OCI-LY1 (cell line): Measurements from ENCODE around the gene NLN.

Experiments
- H2AFZ ChIP-seq: fragments of 200-600 bp; sonication (generic), shearing (Covaris generic); 2 replicates; pipeline ENCODE4 v1.6.0; 2014; ENCODE audit warnings: antibody characterized with exemption, mild to moderate bottlenecking, low read length
- H3F3A ChIP-seq: fragments of 200-600 bp; sonication (generic), shearing (Covaris generic); 2 replicates; pipeline ENCODE4 v1.6.0; 2014; ENCODE audit warnings: mild to moderate bottlenecking, antibody characterized with exemption, low read length, moderate library complexity; ENCODE audit not compliant: insufficient read depth
- H3K27ac ChIP-seq: fragments of 200-600 bp; sonication (generic); 2 replicates; pipeline ENCODE4 v1.5.1; 2014; ENCODE audit warnings: low read length, mixed run types, mild to moderate bottlenecking, low read depth; ENCODE audit not compliant: poor library complexity, severe bottlenecking
- H3K27me3 ChIP-seq: fragments of 200-600 bp; sonication (generic); 2 replicates; pipeline ENCODE4 v1.6.0; 2014; ENCODE audit warnings: antibody characterized with exemption, mild to moderate bottlenecking, low read length, moderate library complexity; ENCODE audit not compliant: insufficient read depth
- H3K36me3 ChIP-seq: fragments of 200-600 bp; sonication (generic); 2 replicates; pipeline ENCODE4 v1.6.1; 2014; ENCODE audit warnings: mild to moderate bottlenecking, antibody characterized with exemption, low read length, moderate library complexity, mixed read lengths; ENCODE audit not compliant: insufficient read depth
- H3K4me1 ChIP-seq: fragments of 200-600 bp; sonication (generic); 2 replicates; pipeline ENCODE4 v1.5.1; 2014; ENCODE audit warnings: mild to moderate bottlenecking, low read length, moderate library complexity; ENCODE audit not compliant: insufficient read depth, severe bottlenecking
- H3K4me2 ChIP-seq: fragments of 200-600 bp; sonication (generic), shearing (Covaris generic); 2 replicates; pipeline ENCODE4 v1.6.1; 2014; ENCODE audit warnings: low read length
- H3K4me3 ChIP-seq: fragments of 200-600 bp; sonication (generic); 2 replicates; pipeline ENCODE4 v1.5.1; 2014; ENCODE audit warnings: low read length, low read depth, mild to moderate bottlenecking, mixed read lengths; ENCODE audit not compliant: poor library complexity, severe bottlenecking
- H3K79me2 ChIP-seq: fragments of 200-600 bp; shearing (Covaris generic); 2 replicates; pipeline ENCODE4 v1.6.1; 2016; ENCODE audit warnings: mixed run types, low read length, mixed read lengths; ENCODE audit not compliant: insufficient read depth
- H3K9ac ChIP-seq: fragments of 200-600 bp; sonication (generic), shearing (Covaris generic); 2 replicates; pipeline ENCODE4 v1.6.1; 2014; ENCODE audit warnings: mild to moderate bottlenecking, low read length, mixed read lengths
- H3K9me2 ChIP-seq: fragments of 200-600 bp; sonication (generic), shearing (Covaris generic); 2 replicates; pipeline ENCODE4 v1.6.1; 2014; ENCODE audit warnings: low read depth, mild to moderate bottlenecking, low read length, mixed read lengths
- H3K9me3 ChIP-seq: fragments of 200-600 bp; shearing (Covaris generic); 2 replicates; pipeline ENCODE4 v1.6.1; 2014; ENCODE audit warnings: low read length, mixed read lengths
- H4K20me1 ChIP-seq: fragments of 200-600 bp; sonication (generic), shearing (Covaris generic); 2 replicates; pipeline ENCODE4 v1.6.0; 2016; ENCODE audit warnings: mild to moderate bottlenecking, low read length; ENCODE audit not compliant: insufficient read depth
- CTCF ChIP-seq: fragments of 200-600 bp; sonication (generic), shearing (Covaris generic); IDR thresholded peaks from 2 replicates; pipeline ENCODE4 v1.5.1; 2017; ENCODE audit warnings: mild to moderate bottlenecking, antibody characterized with exemption, low read length, moderate library complexity, mixed read lengths
- EZH2 ChIP-seq: fragments of 200-600 bp; sonication (generic), shearing (Covaris generic); IDR thresholded peaks from 2 replicates; pipeline ENCODE4 v1.8.0; 2017; ENCODE audit warnings: borderline replicate concordance, mixed run types, mild to moderate bottlenecking, antibody characterized with exemption, low read length, moderate library complexity, mixed read lengths

Gene NLN

GRCh38 chr5:65695896-65696295 is 26.1 kb upstream of the NLN start:
- Histone ChIP-seq H3K27me3 (no peaks in the 10 kb centered on the region), H3K9me2 (no peaks in the 10 kb centered on the region), H3K36me3 (peaks cover 21% of the 10 kb centered on the region), H4K20me1 (no peaks in the 10 kb centered on the region), H3K79me2 (no peaks in the 10 kb centered on the region), H3K27ac (no peak overlapping the region), H3K4me3 (no peak overlapping the region), H3F3A (no peaks in the 10 kb centered on the region), H3K9ac (no peak overlapping the region), H3K4me1 (peaks cover 12% of the 10 kb centered on the region), H3K4me2 (no peak overlapping the region), H2AFZ (no peak overlapping the region), H3K9me3 (no peaks in the 10 kb centered on the region)
- no peak for TF ChIP-seq EZH2
- TF ChIP-seq CTCF, result no peak

- H3K4me2 ChIP-seq, result no peak overlapping the region
- TF ChIP-seq EZH2 (no peak), CTCF (no peak)
- H3K4me3 ChIP-seq, result no peak overlapping the region
- peaks cover 12% of the 10 kb centered on the region for H3K4me1 ChIP-seq
- H3K36me3 ChIP-seq, result peaks cover 23% of the 10 kb centered on the region
- H3K27me3 ChIP-seq, result no peaks in the 10 kb centered on the region
- no peaks in the 10 kb centered on the region for H4K20me1 ChIP-seq
- H3K9me3 ChIP-seq, result no peaks in the 10 kb centered on the region
- no peak overlapping the region for H3K9ac ChIP-seq
- H3K9me2 ChIP-seq, result no peaks in the 10 kb centered on the region
- no peaks in the 10 kb centered on the region for H3F3A ChIP-seq
- no peak overlapping the region for H3K27ac ChIP-seq
- H3K79me2 ChIP-seq, result no peaks in the 10 kb centered on the region
- H2AFZ ChIP-seq, result no peak overlapping the region
Observed at GRCh38 chr5:65696892-65697291, 25.1 kb upstream of the NLN start.

- Histone ChIP-seq H3K36me3 (peaks cover 25% of the 10 kb centered on the region), H3K4me2 (no peak overlapping the region), H3K79me2 (no peaks in the 10 kb centered on the region), H3F3A (no peaks in the 10 kb centered on the region), H3K4me3 (no peak overlapping the region), H3K4me1 (peaks cover 12% of the 10 kb centered on the region), H3K9me3 (no peaks in the 10 kb centered on the region), H3K9ac (no peak overlapping the region), H3K9me2 (no peaks in the 10 kb centered on the region), H2AFZ (no peak overlapping the region), H4K20me1 (no peaks in the 10 kb centered on the region), H3K27ac (no peak overlapping the region), H3K27me3 (no peaks in the 10 kb centered on the region)
- TF ChIP-seq EZH2, result no peak
- TF ChIP-seq CTCF, result no peak
Observed at GRCh38 chr5:65699338-65699737, 22.7 kb upstream of the NLN start.
